ENCODE results near the gene PLCB1.

PLCB1 gene

DNA sequence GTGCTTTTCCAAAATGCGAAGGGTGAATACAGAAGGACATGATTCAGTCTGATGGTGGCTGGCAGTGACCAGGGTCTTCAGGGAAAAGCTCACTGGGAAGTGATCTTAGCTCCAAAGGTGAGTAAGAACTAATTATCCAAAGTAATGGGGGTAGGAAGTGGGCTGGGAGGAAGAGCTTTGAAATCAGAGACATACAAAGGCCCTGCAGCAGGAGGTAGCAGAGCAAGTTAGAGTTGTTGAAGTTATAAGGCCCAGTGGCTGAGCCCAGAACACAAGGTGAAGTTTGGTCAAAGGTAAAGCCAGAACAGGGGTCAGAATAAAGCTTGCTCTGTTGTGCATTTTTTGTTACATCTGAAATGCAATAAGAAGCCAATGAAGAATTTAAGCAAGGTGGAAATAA is 81.2 kb downstream of the PLCB1 start:
- DNase-seq: no peak

DNA sequence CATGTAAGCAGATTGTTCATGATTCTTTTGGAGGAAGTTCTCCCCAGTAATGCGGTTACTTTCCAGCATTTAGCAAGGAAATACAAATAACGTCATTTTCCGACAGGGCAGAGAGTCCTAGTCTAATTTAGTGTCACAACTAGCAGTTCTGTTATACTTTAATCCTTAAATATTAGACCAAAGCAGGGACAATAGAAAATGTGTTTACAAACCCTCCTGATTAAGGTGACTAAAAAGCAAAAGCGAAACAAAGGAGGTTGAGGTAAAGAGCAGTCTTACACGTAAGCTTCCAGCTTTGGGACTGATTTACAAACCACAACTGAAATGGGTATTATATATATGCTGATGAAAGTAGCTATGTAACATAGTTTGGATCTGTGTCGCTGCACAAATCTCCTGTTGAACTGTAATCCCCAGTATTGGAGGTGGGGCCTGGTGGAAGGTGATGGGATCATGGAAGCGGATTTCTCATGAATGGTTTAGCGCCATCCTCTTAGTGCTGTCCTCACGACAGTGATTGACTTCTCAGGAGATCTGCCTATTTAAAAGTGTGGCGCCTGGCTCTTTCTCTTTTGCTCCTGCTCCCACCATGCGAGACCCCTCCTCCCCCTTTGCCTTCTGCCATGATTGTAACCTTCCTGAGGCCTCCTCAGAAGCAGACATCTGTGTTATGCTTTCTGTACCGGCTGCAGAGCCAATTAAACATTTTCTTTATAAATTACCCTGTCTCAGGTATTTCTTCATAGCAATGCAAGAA is 81.9 kb downstream of the PLCB1 start:
- no peak for DNase-seq

DNA sequence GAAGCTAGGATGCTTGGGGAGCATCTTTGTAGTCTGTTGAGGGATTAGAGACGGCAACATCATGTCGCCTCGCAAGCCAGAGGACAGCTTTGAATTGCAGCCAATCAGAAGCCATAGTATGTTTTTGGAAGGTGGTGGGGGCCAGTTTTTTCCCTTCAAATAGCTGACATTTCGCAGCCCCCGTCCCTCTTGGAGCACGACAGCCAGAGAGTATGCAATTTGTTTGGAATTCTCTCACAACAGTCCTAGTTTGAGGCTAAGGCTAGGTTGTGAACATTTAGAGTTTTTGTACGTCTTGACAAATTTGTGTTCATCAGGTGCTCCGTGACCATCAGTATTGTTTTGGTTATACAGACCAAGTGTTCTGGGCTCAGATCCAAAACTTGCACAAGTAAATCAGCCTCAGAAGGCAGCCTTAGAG is 83.3 kb downstream of the PLCB1 start:
- DNase-seq: peak; percentile 36

DNA sequence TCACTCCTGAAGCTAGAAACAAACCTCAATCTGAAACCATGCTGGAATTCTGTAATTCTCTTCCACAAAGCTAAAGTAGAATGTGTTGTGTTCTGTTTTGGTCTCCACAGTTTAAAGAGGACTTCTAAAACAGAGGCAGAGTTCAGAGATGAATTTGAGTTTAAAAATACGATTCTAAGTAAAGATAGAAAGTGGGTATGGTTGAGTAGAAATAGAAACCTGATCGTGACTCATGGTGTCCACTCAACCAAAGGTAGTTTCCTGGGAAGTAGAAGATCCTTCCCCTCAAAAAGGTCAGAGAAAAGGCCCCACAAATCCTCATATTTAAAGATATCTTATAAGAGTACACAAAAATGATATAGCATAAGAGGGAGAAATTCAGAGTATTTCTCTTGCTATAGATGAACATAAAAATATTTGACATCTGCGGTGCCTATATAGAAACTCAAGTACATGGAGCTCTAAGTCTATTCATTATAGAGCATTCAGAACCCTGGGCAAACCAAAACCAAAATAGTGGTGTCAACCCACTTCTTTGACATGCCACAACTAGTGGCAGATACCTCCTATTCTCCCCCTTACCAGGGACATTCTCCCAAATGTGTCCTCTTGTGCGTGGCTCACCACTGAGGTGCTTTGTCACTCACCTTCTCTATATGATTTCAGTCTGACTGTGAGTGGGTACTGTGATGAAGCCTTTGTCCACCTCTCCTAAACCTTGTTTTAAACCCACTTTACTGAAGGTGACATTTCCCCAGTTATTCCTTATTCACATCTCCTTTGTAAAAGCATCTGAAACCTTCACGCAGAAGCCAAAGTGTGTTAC is 84.5 kb downstream of the PLCB1 start:
- DNase-seq: no peak

DNA sequence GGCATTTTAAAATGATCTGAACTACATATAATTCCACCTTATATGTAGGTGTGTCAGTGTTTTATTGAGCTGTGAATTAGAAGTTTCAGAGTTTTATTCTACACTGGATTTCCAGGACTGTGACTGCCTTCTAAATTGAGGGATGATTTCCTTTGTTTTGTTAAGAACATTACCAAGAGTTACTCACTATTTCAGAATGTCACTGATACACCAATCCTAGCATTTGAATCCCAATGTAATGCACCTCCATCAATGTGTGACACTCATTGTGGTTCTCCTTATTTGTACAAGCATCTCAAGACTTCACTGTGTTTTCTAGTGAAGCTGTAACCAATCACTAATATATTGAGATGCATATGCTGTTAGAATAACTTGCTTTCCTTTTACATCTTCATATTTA is 86.8 kb downstream of the PLCB1 start:
- no peak for DNase-seq

DNA sequence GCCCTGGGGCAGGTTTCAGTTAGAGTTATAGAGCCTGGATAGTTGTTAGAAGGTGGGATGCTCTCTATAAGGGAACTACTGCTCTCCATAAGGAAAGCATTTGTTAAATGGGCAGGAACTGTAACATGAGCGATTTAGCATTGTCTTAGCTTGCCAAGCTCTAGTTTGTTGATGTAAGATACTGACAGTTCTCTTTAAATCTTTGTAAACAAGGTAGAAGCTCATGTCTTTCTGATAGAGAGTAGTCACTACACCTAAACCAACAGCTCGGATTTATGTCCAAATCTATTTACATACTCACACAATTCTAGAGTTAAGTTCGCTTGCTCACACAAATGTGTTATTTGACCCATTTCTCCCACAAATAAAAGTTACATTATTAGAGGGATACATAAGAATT is 87.3 kb downstream of the PLCB1 start:
- no peak for DNase-seq

DNA sequence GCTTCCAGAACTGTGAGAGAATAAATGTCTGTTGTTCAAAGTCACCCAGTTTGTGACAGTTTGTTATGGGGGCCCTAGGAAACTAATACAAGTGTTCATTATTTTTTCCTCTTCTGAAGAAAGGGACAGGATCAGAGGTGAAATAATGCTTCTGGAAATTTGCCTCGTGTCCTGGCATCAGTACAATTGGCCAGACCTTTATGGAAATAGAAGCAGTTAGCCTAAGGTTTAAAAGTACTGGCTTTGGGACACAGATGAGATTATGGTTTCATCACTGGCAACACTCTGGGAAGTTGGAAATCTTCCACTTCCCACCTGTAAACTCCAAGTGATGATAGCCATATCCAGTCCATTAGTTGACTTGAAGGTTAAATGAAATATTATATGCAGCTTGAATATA is 88.7 kb downstream of the PLCB1 start:
- DNase-seq: no peak

DNA sequence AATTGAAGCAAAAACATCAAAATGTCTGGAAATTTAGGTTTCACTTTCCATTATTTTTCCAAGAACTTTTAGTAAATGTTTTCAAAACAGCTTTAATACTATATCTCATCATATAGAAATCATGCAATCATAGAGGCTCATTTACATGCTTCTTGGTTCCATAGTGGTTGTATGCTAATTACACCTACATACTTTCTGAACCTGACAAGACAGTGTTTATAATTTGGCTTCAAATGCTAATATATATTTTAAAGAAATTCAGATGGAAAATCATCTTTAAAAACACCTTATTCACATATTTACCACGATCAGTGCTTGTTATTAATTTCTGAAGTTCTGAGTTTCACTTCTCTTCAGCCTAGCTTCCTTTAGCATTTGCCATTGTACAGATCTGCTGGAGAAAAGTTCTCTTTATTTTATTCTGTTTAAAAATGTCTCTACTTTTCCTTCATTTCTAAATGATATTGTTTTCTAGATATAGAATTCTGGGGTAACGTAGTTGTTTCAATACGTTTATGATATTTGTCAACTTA is 89.9 kb downstream of the PLCB1 start:
- DNase-seq: no peak

DNA sequence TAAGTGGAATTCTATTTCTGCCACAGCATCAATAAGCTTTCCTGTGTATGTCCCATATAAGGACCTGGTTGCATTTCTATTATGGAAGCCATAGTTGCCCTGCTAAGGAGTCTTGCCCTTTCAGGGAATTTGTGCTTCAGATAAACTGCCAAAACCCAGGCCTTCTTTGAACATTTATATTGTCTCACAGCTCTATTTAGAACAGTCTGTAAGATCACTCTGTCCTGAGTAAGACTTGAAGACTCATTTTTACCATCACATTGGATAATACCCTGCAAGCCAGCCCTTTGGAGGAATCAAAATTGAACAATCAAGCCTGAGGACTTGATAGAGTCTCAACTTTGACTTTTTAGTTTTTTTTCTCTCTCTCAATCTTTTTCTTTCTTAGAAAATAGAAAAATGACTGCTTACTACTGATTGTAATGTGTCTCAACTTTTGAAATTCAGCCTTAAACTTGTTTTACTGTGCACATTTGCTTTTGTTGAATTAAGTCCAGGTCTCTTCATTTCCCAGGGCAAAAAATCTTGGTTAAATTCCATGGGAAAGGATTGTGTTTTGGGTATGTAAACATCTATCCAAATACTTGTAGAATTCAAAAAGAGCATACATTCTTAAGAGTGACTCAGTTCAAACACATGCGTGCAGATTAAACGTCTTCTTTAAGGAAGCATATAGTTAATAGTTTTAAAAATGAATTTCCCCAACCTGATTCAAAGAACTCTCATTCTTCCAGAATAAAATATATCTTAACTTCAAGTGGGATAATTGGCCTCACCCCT is 91.2 kb downstream of the PLCB1 start:
- DNase-seq: no peak

DNA sequence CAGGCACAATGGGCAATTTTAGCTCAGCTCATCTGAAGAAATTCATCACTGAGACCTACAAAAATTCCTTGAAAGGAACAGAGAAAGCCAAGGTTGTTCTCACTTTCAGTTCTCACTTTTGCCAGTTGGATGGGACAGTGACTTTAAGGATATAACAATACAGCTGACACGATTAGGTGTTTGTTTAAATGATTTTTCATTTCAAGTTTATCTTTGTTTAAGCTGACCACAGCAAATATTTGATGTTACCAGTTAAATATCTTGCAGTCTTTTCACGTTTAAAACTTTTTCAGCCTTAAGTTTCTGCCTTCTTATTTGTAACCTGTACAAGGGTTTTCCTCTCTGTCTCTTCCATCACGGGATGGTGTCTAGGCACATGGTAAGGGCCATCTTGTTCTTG is 93.6 kb downstream of the PLCB1 start:
- DNase-seq: no peak

DNA sequence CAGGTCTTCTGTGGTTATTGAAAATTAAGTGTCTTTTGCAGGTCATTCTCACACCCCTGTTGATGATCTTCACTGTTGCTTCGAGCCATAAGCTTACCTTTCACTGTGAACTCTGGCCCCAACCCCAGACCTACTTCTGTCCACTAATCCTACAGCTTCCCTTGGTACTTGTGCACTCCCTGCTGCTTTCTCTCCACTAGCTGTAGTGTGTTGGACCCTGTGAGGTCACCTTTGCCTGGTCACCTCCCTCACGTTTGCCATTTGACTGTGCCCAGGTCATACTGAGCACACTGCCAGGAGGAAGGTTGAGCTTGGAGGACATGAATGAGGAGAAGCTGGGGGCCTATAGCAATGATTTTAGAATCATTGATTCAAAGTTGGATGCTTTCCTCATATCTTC is 94.0 kb downstream of the PLCB1 start:
- DNase-seq: no peak

DNA sequence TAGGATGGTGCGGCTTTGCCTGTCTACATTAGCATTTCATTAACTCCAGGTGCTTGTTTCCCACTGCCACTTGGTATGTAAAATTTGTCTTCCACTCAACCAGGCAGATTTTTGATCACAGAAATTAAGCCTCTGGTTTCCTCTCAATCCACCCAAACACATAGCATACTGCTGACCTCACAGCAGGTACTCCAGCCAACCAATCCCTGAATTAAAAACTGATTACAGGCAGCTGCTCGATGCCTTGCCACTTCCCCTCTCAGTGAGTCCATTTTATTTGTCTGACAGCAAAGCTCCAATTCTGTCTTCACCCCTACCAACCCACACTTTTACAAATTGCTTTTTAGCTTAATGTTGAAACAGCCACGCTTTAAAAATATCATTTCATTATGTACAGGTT is 95.2 kb downstream of the PLCB1 start:
- DNase-seq: no peak

DNA sequence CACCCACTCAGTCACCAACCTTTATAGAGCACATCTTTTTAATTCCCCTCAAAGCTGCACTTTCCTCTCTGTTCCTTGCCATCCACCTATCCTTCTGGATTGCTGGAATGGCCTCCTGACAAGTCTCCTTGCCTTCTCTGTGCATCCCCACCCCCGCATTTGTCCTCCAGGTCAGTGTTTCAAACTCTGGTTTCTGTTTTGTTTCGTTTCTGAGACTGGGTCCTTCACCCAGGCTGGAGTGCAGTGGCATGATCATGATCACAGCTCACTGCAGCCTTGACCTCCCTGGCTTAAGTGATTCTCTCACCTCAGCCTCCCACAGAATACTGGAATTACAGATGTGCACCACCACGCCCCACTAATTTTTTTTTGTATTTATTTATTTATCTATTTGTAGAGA is 96.2 kb downstream of the PLCB1 start:
- DNase-seq: no peak

DNA sequence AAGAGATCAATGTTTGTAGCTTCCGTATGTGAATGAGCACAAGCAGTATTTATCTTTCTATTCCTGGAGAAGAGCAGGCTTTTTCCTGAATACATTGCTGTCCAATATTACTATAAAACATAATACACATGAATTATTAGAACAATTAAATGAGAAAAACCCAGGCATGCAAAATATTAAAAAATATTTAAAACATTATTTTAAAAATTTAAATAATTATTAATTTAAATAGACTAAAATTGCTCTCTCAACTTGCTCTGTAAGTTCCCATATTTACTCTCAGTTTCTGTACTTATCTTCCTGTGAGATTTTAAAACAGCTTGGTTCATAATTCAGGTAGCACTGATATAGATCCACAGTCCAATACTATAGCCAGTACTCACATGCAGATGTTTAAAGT is 97.0 kb downstream of the PLCB1 start:
- no peak for DNase-seq

DNA sequence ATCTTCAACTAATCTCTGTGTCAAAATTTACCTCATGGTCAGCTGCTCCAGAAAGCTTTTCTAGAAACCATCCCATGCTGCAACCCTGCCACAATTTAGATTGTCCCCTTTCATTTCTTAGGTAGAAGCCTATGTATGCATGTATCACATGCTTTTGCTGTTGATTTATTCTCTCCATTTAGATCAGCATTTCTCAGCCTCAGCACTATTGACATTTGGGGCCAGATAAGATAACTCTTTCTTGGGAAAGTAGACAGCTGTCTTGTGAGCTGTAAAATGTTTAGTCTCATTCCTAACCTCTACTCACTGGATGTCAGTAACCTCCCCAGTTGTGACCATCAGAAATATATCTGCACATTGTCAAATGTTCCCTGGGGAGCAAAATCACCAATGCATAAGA is 99.0 kb downstream of the PLCB1 start:
- no peak for DNase-seq

DNA sequence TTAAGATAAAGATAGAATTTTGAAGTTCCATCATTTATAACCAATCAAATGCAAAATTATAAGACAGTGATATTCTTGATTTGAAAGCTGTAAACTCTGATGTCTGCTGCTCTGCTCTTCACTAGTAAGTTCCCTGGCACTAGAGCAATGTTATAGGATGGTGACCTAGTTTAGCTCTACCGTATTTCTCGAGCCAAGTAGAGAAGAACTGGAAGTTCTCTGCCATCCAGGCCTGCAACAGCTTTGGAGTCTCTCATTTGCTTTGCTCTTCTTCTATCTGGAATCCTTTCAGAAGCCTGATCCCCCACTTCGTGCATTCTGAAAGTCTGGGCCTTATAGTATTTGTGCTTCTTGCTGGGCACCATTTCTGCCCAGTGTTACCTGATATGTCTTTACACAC is 100.3 kb downstream of the PLCB1 start:
- DNase-seq: no peak

DNA sequence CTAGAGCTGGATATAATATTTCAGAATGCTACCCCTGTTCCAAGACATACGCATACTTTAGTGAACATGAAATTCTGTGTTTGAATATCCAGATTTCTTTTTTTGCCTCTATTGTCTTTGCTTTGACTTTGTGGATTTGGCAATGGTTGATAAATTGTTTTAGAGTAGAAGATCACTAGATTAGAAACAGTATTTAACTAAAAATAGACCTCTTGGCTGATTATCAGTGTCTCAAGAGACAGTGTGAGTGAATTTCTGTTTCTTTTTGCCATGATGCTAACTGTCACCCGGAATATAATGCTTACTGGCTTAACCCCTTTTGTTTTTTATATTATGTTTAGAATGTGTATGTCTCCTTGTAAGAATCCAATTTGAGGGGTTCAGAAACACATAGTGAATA is 102.5 kb downstream of the PLCB1 start:
- DNase-seq: peak; percentile 13

DNA sequence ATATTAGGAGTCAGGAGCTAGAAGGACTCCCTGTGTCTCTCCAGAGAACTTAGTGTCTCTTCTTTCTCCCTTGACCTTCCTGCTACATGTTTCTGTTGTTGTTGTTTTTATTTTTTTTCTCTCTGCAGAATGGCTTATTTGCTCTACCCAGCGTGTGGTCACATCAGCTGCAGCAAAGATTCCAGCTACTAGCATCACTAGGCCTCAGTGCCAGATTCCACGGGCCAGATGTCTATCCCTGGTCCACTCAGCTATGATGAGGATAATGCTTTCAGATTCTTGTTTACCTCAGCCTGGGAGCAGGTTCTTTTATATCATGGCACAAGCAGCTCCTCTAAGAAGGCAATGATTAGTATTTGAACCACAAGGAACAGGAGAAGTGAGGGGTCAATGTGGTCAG is 110.0 kb downstream of the PLCB1 start:
- no peak for DNase-seq

DNA sequence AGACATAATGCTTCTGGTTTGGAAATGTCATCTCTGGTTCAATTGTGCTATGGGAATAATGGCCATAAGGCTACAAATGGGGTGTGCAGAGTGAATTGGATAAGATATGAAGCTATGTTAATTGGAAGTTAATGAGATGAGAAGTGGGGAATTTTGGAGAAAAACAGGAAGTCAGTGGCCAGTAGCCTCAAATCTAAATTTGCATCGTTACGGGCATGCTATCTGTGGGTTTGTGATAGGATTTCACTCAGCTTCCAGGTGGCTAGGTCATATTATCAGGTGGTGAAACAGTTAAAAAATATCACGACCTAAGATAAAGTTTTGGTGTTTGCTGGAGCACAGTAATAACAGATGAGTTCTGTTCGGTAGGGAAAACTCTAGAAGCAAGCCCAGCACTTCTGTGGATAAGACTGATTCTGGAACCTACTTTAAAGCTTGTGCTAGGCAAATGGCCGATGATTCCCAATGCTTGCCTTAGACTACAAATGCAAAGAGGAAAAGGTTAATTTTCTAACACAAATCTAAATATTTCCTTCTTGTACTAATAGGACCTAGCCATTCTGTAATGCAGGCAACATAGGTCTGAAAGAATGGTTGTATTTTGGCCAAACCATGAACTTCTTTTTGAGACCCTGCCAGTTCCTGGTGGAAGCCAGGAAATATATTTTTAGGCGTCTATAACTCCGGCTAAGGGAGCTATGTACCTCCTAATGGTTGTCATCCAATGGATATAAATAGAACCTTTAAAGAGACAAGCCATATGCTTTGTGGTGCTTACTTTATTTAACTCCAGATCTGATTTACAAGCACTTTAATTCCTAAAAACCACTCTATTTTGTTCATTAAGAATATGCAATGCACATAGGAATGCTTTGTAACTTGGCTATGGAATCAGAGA is 111.0 kb downstream of the PLCB1 start:
- no peak for DNase-seq

DNA sequence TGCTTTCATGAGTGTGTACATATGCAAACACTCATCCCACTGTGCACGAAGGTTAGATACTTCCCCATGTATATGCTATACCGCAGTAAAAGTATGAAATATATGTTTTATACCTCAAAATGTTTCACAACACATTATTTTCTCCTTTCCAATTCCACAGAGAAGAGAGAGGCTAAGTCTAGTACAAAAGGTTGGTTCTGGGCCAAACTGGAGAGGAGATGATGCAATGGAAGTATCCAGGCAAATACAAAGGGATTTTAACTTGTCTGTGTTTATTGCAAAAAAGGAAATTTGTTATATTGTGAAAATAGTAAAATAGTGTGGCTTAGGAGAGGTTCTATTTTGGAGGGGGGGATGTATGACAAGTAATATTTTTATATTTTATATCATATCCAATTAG is 112.6 kb downstream of the PLCB1 start:
- DNase-seq: peak; percentile 23

DNA sequence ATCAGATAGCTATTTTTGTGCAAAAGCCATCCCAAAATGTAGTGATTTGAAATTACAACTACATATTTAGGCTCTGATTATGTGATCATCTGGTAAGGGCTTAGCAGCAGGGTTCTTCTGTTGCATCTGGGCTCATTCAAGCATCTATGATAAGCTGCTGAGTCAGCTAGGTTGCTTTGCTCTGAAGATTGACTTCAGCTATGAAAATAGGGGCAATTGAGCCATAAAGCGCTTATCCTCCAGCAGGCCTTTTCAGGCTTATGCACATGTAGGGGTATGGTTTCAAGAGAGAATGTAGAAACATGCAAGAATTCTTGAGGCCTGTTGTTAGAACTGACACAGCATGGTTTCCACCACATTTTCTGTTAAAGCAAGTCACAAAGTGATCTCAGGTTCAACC is 114.1 kb downstream of the PLCB1 start:
- no peak for DNase-seq

DNA sequence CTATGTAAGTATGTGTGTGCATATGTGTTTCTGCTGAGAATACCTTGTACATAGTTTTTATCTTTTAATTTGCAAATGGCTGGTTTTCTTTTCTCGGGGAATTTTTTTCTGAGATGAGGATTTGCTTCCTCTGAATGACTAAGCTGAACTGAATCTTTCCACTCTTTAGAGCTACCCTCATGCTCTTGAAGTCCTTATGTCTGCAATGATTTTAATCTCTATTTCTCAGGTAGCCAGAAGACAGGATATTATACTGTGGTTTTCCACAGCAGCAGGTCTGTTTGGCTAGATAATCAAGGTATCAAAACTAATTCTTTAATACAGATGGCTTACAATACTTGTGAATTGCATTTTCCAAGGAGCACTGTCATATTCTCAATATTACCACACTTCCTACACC is 114.7 kb downstream of the PLCB1 start:
- DNase-seq: no peak

Measured in eye (tissue), 1 donor.